HEK293 (cell line): ENCODE measurements around the gene LMO1.

Experiments
- CTCF ChIA-PET: fragments of 350-600 bp; formaldehyde crosslinking; extraction: SDS; loops from one replicate; lab custom pipeline; 2021; ENCODE audit warnings: antibody characterized with exemption; lab: Yijun Ruan, JAX
- POLR2A ChIA-PET: fragments of 300-600 bp; formaldehyde crosslinking; extraction: SDS; loops from one replicate; lab custom pipeline; 2020; ENCODE audit warnings: antibody characterized with exemption, inconsistent platforms; lab: Yijun Ruan, JAX
- H3K27ac ChIP-seq: fragments of 200-500 bp; sonication (Bioruptor generic); 2 replicates; pipeline ENCODE4 v1.5.1; 2014; ENCODE audit warnings: low read depth, low read length, control low read depth, inconsistent platforms; ENCODE audit errors: extremely low read depth
- H3K36me3 ChIP-seq, 2 experiments: fragments of 200-500 bp in 1 of 2; sonication (Bioruptor generic) in 1 of 2; 1 replicate in 1 of 2; 2 replicates in 1 of 2; pipeline ENCODE4 v1.5.1; 2014 to 2017; ENCODE audit warnings: inconsistent platforms in 2 of 2, low read length in 2 of 2; ENCODE audit not compliant: control insufficient read depth in 2 of 2, insufficient read depth in 1 of 2
- H3K4me1 ChIP-seq: fragments of 200-500 bp; sonication (Bioruptor generic); 2 replicates; pipeline ENCODE4 v1.5.1; 2014; ENCODE audit warnings: mild to moderate bottlenecking, low read length, inconsistent platforms; ENCODE audit not compliant: control insufficient read depth, insufficient read depth
- H3K4me3 ChIP-seq: 2 replicates; pipeline ENCODE4 v1.5.1; 2011; ENCODE audit warnings: low read depth, mild to moderate bottlenecking, control low read depth, low read length, moderate library complexity
- H3K9me3 ChIP-seq: fragments of 200-500 bp; sonication (Bioruptor generic); 2 replicates; pipeline ENCODE4 v1.5.1; 2014; ENCODE audit warnings: low read depth, low read length, inconsistent platforms; ENCODE audit not compliant: control insufficient read depth, insufficient read depth
- GLI2 ChIP-seq: fragments of 450-650 bp; formaldehyde crosslinking; IDR thresholded peaks from 2 replicates; pipeline ENCODE4; 2017; ENCODE audit warnings: missing biosample characterization, missing genetic modification characterization, low read depth, borderline replicate concordance
- KLF7 ChIP-seq: fragments of 450-650 bp; formaldehyde crosslinking; IDR thresholded peaks from 2 replicates; pipeline ENCODE4 v1.5.1; 2016; ENCODE audit warnings: missing biosample characterization, missing genetic modification characterization, borderline replicate concordance
- KLF8 ChIP-seq: fragments of 450-650 bp; formaldehyde crosslinking; IDR thresholded peaks from 2 replicates; pipeline ENCODE4 v1.5.1; 2016; ENCODE audit warnings: missing biosample characterization, missing genetic modification characterization
- MEIS1 ChIP-seq: sonication (generic); formaldehyde crosslinking; IDR thresholded peaks from 2 replicates; pipeline ENCODE4 v1.8.1; 2022; ENCODE audit warnings: missing genetic modification reagents, mild to moderate bottlenecking, borderline replicate concordance
- SCRT1 ChIP-seq: fragments of 450-650 bp; formaldehyde crosslinking; IDR thresholded peaks from 2 replicates; pipeline ENCODE4 v1.5.1; 2016; ENCODE audit warnings: missing biosample characterization, missing genetic modification characterization, borderline replicate concordance
- SETDB1 ChIP-seq: IDR thresholded peaks from one replicate; pipeline ENCODE4 v1.6.1; 2017; ENCODE audit warnings: mild to moderate bottlenecking, low read length, moderate library complexity, mixed read lengths; ENCODE audit not compliant: insufficient read length
- SP3 ChIP-seq: fragments of 450-650 bp; formaldehyde crosslinking; IDR thresholded peaks from 2 replicates; pipeline ENCODE4 v1.5.1; 2016; ENCODE audit warnings: missing biosample characterization, missing genetic modification characterization
- ZBTB21 ChIP-seq: fragments of 450-650 bp; formaldehyde crosslinking; IDR thresholded peaks from 2 replicates; pipeline ENCODE4 v1.5.1; 2017; ENCODE audit warnings: missing biosample characterization, missing genetic modification characterization
- ZBTB44 ChIP-seq: fragments of 450-650 bp; IDR thresholded peaks from 2 replicates; pipeline ENCODE4 v1.5.1; 2018; ENCODE audit warnings: missing biosample characterization, mild to moderate bottlenecking, missing genetic modification characterization
- ZBTB48 ChIP-seq: fragments of 450-650 bp; formaldehyde crosslinking; IDR thresholded peaks from 2 replicates; pipeline ENCODE4 v1.5.1; 2016; ENCODE audit warnings: missing biosample characterization, missing genetic modification characterization
- ZFP41 ChIP-seq: fragments of 450-650 bp; formaldehyde crosslinking; IDR thresholded peaks from 2 replicates; pipeline ENCODE4 v1.5.1; 2016; ENCODE audit warnings: missing biosample characterization, missing genetic modification characterization, borderline replicate concordance
- ZNF2 ChIP-seq: fragments of 450-650 bp; formaldehyde crosslinking; IDR thresholded peaks from 2 replicates; pipeline ENCODE4 v1.5.1; 2016; ENCODE audit warnings: missing biosample characterization, missing genetic modification characterization
- ZNF274 ChIP-seq, 2 experiments: fragments of 200-500 bp in 1 of 2; fragments of 450-650 bp in 1 of 2; sonication (Bioruptor generic) in 1 of 2; formaldehyde crosslinking in 1 of 2; IDR thresholded peaks; 2 replicates each; pipeline versions ENCODE4 v1.5.1 to v1.6.1; 2014 to 2016; ENCODE audit warnings: borderline replicate concordance in 1 of 2, inconsistent platforms in 1 of 2, low read length in 1 of 2, missing biosample characterization in 1 of 2, missing genetic modification characterization in 1 of 2
- ZNF292 ChIP-seq: fragments of 450-650 bp; formaldehyde crosslinking; IDR thresholded peaks from 2 replicates; pipeline ENCODE4 v1.5.1; 2016; ENCODE audit warnings: low read depth, missing biosample characterization, missing genetic modification characterization, borderline replicate concordance
- ZNF514 ChIP-seq: fragments of 450-650 bp; formaldehyde crosslinking; IDR thresholded peaks from 2 replicates; pipeline ENCODE4 v1.5.1; 2016; ENCODE audit warnings: missing biosample characterization, missing genetic modification characterization
- ZNF521 ChIP-seq: fragments of 450-650 bp; formaldehyde crosslinking; IDR thresholded peaks from 2 replicates; pipeline ENCODE4 v1.5.1; 2017; ENCODE audit warnings: missing biosample characterization, mild to moderate bottlenecking, missing genetic modification characterization
- ZNF623 ChIP-seq: fragments of 450-650 bp; formaldehyde crosslinking; IDR thresholded peaks from 2 replicates; pipeline ENCODE4 v1.5.1; 2016; ENCODE audit warnings: missing biosample characterization, missing genetic modification characterization
- ZNF664 ChIP-seq: fragments of 450-650 bp; formaldehyde crosslinking; IDR thresholded peaks from 2 replicates; pipeline ENCODE4 v1.5.1; 2016; ENCODE audit warnings: missing biosample characterization, missing genetic modification characterization
- ZNF777 ChIP-seq: fragments of 450-650 bp; formaldehyde crosslinking; IDR thresholded peaks from 2 replicates; pipeline ENCODE4 v1.5.1; 2017; ENCODE audit warnings: missing biosample characterization, missing genetic modification characterization, borderline replicate concordance
- ZNF830 ChIP-seq: fragments of 450-650 bp; IDR thresholded peaks from 2 replicates; pipeline ENCODE4 v1.5.0; 2018; ENCODE audit warnings: missing biosample characterization, missing genetic modification characterization, low read depth, mild to moderate bottlenecking, moderate library complexity
- ZSCAN16 ChIP-seq: fragments of 450-650 bp; formaldehyde crosslinking; IDR thresholded peaks from 2 replicates; pipeline ENCODE4 v1.5.1; 2016; ENCODE audit warnings: missing biosample characterization, missing genetic modification characterization
- ZSCAN23 ChIP-seq: fragments of 450-650 bp; formaldehyde crosslinking; IDR thresholded peaks from 2 replicates; pipeline ENCODE4 v1.5.1; 2016; ENCODE audit warnings: missing biosample characterization, missing genetic modification characterization
- ZXDB ChIP-seq: fragments of 450-650 bp; formaldehyde crosslinking; IDR thresholded peaks from 2 replicates; pipeline ENCODE4 v1.5.1; 2016; ENCODE audit warnings: missing biosample characterization, missing genetic modification characterization
- TF ChIP-seq, protein P1 (sequence below): fragments of 450-650 bp; formaldehyde crosslinking; IDR thresholded peaks from 2 replicates; pipeline ENCODE4 v1.5.1; 2017; ENCODE audit warnings: missing biosample characterization, missing genetic modification characterization
- TF ChIP-seq, protein P2 (sequence below): fragments of 450-650 bp; formaldehyde crosslinking; IDR thresholded peaks from 2 replicates; pipeline ENCODE4 v1.5.1; 2016; ENCODE audit warnings: missing biosample characterization, missing genetic modification characterization
- TF ChIP-seq, protein P3 (sequence below): fragments of 450-650 bp; formaldehyde crosslinking; IDR thresholded peaks from 2 replicates; pipeline ENCODE4 v1.5.1; 2016; ENCODE audit warnings: missing biosample characterization, missing genetic modification characterization

Gene LMO1

GRCh38 chr11:8205566-8205965, 58.1 kb downstream of the LMO1 start:
- TF ChIP-seq, protein P1, sequence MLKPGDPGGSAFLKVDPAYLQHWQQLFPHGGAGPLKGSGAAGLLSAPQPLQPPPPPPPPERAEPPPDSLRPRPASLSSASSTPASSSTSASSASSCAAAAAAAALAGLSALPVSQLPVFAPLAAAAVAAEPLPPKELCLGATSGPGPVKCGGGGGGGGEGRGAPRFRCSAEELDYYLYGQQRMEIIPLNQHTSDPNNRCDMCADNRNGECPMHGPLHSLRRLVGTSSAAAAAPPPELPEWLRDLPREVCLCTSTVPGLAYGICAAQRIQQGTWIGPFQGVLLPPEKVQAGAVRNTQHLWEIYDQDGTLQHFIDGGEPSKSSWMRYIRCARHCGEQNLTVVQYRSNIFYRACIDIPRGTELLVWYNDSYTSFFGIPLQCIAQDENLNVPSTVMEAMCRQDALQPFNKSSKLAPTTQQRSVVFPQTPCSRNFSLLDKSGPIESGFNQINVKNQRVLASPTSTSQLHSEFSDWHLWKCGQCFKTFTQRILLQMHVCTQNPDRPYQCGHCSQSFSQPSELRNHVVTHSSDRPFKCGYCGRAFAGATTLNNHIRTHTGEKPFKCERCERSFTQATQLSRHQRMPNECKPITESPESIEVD (tag by site-specific recombination): no peak
- TF ChIP-seq SP3 (tag by site-specific recombination): no peak
- no peak for TF ChIP-seq SCRT1 (tag by site-specific recombination)
- no peak for TF ChIP-seq ZSCAN23 (tag by site-specific recombination)
- TF ChIP-seq KLF8 (tag by site-specific recombination): no peak
- TF ChIP-seq ZXDB: no peak
- TF ChIP-seq KLF7 (tag by site-specific recombination): no peak
- no peak for TF ChIP-seq ZBTB48
- no peak for TF ChIP-seq ZNF292 (tag by site-specific recombination)
- TF ChIP-seq, protein P2, sequence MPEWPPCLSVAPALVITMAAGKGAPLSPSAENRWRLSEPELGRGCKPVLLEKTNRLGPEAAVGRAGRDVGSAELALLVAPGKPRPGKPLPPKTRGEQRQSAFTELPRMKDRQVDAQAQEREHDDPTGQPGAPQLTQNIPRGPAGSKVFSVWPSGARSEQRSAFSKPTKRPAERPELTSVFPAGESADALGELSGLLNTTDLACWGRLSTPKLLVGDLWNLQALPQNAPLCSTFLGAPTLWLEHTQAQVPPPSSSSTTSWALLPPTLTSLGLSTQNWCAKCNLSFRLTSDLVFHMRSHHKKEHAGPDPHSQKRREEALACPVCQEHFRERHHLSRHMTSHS (tag by site-specific recombination): no peak
- no peak for TF ChIP-seq ZNF777 (tag by site-specific recombination)
- TF ChIP-seq ZNF521 (tag by site-specific recombination): no peak
- no peak for TF ChIP-seq ZNF2 (tag by site-specific recombination)
- H3K27ac ChIP-seq: no peak overlapping the region
- H3K4me1 ChIP-seq: no peaks in the 10 kb centered on the region
- no peaks in the 10 kb centered on the region for H3K9me3 ChIP-seq
- ChIA-PET CTCF (interaction anchor here (1.4 to 2.0 kb wide), 2 partner anchors 10 to 13 kb away, joined by 3 to 7 read pairs; no protein-coding TSS in a partner anchor), POLR2A (no interaction called here)
- no peak overlapping the region for H3K4me3 ChIP-seq
- no peaks in the 10 kb centered on the region for H3K36me3 ChIP-seq

DNA sequence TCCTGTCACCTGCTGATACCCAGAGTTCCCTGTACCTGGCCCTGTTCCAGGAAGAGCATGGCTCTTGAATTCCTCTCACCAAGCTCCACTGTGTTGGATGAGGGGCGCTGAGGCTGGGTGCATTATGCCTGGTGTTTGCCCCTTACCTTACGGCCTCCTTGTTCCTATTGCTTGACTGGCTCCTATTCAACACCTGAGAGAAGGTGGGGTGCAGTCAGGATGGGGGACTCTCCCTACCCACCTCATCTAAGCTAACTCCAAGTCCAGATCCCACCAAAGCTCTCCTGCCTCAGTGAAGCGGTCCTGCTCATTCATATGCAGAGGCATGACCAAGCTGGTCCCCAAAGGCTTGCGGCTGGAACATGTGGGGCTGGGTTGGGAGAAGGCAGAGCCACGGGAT, 59.1 kb downstream of the LMO1 start:
- Histone ChIP-seq H3K4me1 (no peaks in the 10 kb centered on the region), H3K9me3 (no peaks in the 10 kb centered on the region), H3K27ac (no peak overlapping the region)
- POLR2A ChIA-PET: no interaction called here
- TF ChIP-seq ZNF514 (no peak), SETDB1 (no peak), ZBTB44 (tag by site-specific recombination) (no peak), MEIS1 (CRISPR knock-in tag) (no peak), ZNF274 (IDR thresholded peaks at IDR 0.05; ENCODE audit: low read length) (no peak), ZNF274 (tag by site-specific recombination; IDR thresholded peaks at IDR 0.05; ENCODE audit: borderline replicate concordance) (no peak), ZNF830 (tag by site-specific recombination) (no peak), GLI2 (tag by site-specific recombination) (no peak), ZFP41 (tag by site-specific recombination) (no peak), ZSCAN16 (tag by site-specific recombination) (no peak), ZNF623 (no peak), ZBTB21 (tag by site-specific recombination) (no peak), ZNF664 (tag by site-specific recombination) (no peak)
- TF ChIP-seq, protein P3, sequence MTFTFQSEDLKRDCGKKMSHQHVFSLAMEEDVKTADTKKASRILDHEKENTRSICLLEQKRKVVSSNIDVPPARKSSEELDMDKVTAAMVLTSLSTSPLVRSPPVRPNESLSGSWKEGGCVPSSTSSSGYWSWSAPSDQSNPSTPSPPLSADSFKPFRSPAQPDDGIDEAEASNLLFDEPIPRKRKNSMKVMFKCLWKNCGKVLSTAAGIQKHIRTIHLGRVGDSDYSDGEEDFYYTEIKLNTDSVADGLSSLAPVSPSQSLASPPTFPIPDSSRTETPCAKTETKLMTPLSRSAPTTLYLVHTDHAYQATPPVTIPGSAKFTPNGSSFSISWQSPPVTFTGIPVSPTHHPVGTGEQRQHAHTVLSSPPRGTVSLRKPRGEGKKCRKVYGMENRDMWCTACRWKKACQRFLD (tag by site-specific recombination): no peak
- TF ChIP-seq, all 188 proteins: peak for 0
- H3K4me3 ChIP-seq: no peak overlapping the region
- H3K36me3 ChIP-seq: no peaks in the 10 kb centered on the region
- CTCF ChIA-PET: interaction anchor here (1.3 to 2.0 kb wide), 4 partner anchors 9 to 16 kb away, joined by 3 to 7 read pairs (median 5); no protein-coding TSS in a partner anchor
